ENCODE data around the gene CYFIP1. TPM values are rescaled to one million over a fixed set of nuclear protein-coding genes. Genes with fewer than 3 reads are reported as not detected.

Gene CYFIP1
- polyA plus RNA-seq, 4 donors = 89.0 to 106 (median 96.2) TPM

DNA sequence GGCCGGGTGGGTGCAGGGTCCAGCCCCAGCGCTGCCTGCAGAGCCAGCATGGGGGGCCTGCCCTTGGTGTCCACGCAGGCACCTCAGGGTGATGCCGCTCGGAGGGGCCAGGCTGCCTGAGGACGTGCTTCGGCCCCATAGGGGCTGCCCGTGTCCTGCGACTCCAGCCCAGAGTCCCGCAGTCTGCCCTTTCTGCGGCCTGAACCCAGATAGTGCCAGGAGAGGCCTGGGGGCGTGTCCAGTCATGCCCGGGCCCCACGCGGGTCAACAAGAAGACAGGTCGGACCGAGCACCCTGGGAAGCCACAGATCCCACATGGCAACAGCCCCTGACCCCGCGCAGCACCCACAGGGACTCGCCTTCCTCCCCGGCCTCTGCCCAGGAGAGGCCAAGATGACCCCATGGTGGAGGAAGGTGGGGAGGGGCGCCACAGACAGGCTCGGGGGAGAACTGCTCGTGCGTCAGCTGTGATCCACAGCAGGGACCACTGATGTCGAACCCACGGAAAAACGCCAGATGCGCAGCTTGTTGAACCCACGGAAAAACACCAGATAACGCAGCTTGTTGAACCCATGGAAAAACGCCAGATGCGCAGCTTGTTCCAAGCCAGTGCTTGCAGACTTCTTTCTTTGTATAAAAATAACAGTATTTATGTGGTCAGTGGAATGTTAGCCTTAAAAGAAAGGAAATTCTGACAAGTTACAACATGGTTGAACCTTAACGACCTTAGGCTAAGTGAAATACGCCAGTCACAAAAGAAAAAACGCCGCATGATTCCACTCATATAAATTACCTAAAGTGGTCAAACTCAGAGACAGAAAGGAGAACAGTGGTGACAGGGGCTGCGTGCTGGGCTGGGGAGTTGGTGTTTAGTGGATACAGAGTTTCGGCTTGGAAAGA, 28.5 kb downstream of the CYFIP1 start:
- DNase-seq (ENCODE audit: low read depth in 4 of 4, low spot score in 2 of 4) = no peak

DNA sequence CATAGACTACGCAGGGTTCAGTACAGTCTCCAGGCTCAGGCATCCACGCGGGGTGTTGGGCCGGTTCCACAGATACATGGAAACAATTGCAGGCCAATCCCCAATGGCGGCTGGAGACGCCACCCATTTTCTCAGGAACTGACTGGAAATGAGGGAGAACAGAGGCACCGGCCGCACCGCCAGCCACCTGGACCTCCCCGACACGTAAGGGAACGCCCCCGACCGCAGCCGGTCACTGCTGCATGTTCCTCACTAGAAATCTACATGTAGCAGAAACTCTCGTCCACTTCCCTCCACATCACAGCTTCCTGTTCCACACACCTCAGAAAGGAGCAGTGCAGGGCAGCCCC, 29.2 kb downstream of the CYFIP1 start:
- DNase-seq (ENCODE audit: low read depth in 4 of 4, low spot score in 2 of 4) = no peak

DNA sequence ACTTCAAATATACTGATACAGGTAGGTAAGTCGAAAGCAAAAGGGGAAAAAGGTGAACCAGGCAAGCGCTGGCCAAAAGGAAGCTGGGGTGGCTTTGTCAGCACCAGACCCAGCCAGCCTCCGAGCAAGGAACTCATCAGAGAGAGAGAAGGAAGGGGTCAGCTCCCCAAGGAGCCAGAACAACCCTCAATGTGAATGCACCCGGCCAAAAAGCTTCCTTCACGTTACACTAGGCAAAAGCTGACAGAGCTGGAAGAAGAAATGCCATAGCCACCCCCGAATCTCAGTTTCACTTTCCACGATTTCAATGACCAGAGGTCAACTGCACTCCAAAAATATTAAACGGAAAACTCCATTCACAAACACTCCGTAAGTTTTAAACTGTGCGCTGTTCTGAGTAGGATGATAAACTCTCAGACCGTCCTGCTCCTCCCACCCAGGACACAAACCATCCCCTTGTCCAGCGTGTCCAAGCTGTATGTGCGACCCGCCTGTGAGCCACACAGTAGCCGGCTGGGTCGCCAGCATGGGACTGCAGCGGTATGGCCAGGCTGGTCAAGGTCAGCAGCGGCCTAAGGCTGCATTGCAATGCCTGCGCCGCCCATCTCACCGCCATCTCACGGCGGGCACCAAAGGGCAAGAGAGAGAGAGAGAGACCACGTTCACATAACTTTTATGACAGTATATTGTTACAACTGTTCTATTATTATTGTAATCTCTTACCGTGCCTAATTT, 29.7 kb downstream of the CYFIP1 start:
- no peak for DNase-seq (ENCODE audit: low read depth in 4 of 4, low spot score in 2 of 4)

DNA sequence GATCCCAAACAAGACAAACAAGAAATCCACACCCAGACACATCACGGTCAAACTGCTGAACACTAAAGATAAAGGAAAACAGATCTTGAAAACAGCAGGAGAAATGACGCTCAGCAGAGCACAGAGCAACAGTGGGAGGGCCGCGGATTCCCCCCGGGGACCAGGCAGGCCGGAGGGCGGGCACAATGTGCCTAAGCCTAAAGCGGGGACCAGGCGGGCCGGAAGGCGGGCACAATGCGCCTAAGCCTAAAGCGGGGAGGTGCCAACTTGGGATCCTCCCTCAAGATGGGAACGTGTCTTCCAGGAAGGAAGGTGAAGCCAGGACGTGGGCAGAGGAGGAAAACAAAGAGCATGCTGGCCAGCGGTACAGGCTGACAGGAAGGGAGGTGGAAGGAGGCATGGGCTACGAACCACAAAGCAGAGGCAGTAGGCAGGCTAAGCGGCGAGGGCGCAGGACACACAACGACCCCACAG, 31.1 kb downstream of the CYFIP1 start:
- DNase-seq (ENCODE audit: low read depth in 4 of 4, low spot score in 2 of 4) = peak in 1 of 4 donors; percentile 28

DNA sequence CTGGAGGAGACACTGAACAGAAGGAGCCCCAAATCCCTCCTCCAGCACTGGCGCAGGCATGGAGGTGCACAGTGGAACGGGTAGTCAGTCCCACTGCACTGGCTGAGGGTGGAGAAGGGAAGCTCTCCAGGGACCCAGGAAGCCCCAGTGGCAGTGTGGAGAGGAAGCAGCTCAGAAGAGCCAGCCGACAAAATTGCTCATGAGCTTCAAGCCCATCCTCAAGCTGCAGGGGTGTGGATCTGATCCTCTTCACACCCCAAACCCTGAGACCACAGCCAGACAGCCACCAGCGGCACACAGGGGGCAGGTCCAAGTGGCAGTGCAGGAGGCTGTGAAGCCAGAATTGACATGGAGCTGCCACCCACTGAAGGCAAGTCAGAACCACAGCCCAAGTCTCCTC, 32.1 kb downstream of the CYFIP1 start:
- DNase-seq (ENCODE audit: low read depth in 4 of 4, low spot score in 2 of 4) = no peak

DNA sequence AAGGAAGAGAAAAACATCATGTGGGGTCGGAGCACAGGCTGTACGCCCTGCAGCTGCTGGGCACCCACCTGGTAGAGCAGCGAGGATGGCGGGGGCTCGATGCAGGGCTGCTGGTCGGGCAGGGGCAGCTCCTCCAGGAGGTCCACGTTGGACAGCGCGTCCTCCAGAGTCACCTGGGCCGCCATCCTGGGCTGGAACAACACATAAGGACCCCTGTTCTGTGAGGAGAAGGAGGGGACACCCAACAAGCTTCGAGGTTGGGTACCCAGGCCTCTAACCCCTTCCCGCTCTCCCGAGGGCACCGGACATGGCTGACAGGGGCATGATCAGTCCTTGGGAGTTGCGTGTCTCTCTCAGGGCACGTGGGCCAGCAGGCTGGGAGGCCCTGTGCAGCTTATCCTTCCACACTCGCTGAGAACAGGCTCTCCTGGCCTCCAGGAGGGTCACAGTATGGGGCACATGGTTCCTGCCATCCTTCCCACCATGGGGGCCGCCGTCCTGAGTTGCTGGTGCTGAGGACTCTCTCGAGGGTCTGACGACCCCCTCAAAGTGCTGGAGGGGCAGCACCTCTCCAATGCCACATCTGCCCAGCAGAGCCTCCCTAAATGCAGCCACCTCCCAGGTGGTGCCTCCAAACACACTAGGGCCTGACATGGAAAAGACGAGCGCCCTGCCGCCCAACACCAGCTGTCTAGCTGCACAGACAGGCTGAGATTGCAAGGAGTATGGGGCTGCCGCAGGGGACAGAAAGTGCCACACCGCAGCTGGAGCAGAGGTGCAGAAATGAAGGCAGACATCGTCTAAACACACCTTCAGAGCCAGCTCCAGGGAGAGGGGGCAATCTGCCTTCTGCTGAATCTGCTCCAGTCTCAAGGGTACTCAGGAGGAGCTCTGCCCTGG, 32.8 kb downstream of the CYFIP1 start:
- no peak for DNase-seq (ENCODE audit: low read depth in 4 of 4, low spot score in 2 of 4)

DNA sequence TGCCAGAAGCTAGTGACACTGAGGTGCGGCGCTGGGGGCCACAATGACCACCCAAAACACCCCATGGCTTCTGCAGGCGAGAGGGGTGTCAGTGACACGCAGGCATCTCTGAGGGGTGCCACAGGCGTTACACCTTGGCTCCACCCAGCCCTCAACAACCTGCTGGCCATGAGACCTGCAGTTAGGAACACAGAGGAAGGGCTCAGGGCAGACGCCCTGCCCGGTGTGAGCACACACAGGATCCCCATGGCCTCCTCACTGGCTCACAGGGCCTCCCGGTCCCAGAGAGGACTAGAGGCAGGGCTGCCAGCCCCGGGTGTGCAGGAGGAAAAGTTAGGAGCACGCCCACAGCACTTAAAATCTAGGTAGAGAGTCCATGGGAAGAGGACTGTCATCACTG, 35.1 kb downstream of the CYFIP1 start:
- no peak for DNase-seq (ENCODE audit: low read depth in 4 of 4, low spot score in 2 of 4)

DNA sequence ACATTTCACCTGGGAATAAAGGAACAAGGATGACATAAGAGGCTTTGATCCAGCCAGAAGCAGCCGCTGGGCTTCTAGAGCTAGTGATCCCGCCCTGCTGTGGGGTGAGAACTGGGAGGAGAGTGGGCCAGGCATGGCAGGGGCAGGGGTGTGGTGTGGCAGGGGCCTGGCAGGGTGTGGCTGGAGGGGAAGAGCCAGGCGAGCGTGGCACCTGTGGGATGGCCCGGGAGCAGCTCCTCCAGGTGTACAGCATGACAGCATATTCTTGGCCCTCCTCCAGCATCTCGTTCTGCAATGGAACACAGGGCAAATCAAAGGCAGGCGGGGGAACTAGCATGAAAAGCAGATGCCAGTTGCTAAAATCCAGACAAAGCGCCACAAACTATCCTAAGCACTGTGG, 35.5 kb downstream of the CYFIP1 start:
- DNase-seq (ENCODE audit: low read depth in 4 of 4, low spot score in 2 of 4) = no peak

DNA sequence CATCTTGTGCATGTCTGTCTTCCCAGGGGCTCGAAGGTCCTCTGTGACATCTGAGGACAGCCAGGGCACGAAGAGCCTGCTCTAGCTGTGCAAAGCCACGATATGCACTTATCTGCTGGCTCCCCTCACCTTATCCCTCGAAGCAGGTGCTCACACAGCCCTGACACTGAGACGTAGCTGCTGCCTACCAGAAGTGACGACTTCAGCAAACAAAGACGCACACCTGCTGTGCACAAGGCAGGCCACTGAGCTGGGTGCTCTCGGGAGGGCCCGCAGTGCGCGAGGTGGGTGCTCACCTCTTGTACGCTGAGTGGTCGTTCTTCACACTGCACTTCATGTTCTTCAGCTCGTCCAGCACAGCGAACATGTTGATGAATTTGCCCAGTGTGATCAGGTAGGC, 37.3 kb downstream of the CYFIP1 start:
- no peak for DNase-seq (ENCODE audit: low read depth in 4 of 4, low spot score in 2 of 4)

DNA sequence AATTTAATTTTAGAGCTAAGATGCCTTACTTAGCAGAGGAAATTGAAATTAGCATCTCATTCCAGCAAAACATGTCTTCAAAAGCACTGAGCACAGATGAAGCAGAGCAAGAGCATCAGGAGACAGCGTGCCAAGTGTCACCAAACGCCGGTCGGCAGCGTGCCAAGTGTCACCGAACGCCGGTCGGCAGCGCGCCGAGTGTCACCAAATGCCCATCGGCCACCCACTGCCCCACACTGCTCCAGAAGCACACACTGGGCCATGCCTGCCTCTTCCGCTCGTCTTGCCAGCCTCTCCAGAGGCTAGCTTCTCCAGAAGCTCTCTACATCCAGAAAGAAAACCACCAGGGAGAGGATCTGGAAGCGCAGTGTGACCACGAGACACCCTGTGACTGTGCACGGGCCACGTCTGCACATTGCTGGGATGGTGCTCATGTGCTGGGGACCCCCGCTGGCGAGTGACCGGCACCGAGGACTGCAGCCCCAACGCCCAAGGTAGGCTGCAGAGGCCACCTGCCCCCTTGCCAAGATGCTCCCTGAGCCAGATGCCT, 37.8 kb downstream of the CYFIP1 start:
- DNase-seq (ENCODE audit: low read depth in 4 of 4, low spot score in 2 of 4) = no peak

DNA sequence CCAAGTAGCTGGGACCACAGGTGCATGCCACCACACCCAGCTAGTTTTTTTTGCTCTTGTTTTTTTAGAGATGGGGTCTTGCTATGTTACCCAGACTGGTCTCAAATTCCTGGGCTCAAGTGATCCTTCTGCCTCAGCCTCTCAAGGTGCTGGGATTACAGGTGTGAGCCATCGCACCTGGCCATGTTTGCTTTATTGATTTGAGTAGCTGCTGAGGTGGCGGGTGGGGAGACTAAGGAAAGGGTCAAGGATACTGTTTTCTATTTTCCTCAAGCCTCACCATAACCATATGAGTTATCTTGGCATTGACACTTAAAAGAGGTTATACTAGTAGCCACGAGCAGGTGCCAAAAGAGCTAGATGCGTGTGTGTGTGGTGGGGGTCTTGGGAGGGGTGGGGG, 39.0 kb downstream of the CYFIP1 start:
- no peak for DNase-seq (ENCODE audit: low read depth in 4 of 4, low spot score in 2 of 4)

DNA sequence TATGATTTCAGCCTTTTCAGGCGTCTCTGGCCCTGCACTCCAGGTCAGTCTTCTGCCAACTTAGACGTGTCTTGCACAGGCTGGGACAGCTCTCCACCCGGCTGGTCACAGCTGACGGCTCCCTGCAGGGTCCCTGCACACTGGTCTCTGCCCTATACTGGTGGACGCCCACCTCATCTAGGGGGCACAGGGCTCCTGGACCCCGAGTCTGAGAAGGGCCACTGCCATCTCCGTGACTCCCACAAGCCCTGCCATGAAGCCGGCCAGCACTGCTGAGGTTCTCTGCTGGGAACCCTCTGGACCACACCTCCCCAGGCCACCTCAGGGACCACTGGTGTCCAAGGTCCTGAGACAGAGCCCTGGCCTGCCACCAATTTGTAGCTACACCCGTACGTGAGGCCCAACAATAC, 40.5 kb downstream of the CYFIP1 start:
- DNase-seq (ENCODE audit: low read depth in 4 of 4, low spot score in 2 of 4) = no peak

DNA sequence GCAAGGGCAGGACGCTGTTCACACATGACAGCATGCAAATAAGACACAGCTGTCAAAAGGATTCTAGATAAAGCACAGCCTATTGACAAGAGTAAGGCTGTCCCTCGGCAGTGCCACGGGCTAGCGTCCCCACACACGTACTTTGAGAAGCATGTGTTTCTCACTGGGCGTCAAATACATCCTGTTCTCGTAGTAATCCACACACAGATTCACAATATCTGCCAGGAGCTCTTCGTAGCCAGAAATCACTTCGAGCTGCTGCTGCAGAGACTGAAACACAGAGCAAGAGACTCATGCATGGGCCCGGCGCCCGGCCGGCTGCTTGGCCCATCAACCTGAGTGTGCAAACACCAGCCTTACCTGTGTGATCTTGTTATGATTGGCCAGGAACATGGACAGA, 41.1 kb downstream of the CYFIP1 start:
- no peak for DNase-seq (ENCODE audit: low read depth in 4 of 4, low spot score in 2 of 4)

DNA sequence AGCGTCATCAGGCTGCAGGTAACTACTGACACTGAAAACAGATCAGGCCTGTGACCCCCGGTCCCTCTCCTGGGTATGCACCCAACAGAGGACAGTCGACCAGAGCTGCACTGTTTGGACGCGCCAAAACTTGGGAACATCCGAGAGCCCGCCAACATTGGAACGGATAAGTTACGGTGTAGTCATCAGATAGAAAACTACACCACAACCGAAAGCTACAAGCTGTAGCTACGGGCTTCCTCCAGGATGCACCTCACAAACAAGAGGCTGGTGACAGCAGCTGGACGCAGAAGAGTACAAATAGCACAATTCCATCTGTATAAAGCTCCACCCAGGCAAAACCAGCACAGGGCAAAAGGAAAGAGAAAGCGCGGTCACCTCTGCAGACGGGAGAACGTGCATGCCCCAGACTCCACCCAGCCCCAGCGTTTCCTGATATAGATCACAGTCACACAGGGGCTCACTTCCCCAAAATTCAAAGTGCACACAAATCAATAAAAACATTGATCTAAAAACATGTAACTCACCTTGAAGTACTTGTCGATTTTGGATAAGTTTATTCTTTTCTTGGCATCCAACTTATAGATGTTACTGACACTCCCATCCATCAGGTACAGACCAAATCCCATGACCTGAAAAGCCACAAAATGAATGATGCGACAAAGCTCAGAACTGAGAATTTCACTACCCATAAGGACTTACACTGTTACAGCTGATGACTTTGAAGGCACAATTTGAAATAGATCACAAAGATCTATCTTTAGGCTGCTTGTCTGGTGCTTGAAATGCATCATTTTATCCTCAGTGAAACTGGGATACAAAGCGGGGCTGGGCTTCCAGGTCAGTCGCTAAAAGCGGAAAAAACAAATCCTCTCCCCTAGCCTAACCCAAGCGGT, 43.3 kb downstream of the CYFIP1 start:
- DNase-seq (ENCODE audit: low read depth in 4 of 4, low spot score in 2 of 4) = no peak

DNA sequence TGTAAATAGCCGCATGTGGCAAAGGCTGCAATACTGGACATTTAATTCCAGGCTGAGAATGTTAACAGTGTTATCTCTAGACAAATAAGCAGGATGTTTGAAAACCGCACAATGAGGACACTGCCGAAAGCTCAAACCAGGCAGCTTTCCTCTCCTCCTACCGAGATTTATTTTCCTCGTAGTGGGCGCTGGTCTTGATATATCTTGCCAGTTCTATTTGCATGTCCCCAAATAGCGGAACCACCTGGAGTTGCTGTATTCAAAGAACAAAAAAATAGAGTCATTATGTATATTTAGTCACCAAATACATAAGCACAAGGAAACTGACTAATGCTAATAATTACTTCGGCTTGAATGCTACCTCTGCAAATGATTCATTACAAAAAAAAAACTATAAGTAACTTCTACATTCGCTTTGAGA, 46.5 kb downstream of the CYFIP1 start:
- DNase-seq (ENCODE audit: low read depth in 4 of 4, low spot score in 2 of 4) = no peak

DNA sequence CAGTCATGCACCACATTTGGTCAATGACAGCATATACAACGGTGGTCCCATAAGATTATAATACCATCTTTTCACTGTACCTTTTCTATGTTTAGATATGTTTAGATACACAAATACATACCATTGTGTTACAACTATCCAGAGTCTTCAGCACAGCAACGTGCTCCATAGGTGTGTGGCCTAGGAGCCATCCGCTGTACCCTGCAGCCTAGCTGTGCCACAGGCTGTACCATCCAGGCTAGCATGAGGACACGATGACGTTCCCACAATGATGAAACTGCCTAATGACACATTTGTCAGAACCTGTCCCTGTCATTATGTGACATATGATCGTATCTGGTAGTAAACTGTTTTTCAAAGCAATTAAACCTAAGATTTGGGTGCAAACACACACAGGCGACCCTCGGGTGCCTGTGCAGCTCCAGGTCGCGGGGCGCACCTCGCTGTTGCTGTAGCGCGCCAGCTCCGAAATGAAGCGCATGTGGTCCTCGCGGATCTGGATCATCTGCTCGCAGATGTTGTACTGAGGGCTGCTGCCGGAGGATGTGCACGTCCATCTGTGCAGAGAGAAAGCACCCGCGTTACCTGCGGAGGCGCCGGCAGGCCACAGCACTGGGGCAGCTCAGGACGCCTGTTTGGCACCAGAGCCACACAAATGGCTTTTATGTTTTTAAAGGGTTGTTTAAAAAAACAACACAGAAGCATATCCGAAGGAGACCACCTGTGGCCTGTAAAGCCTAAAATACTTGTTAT, 48.2 kb downstream of the CYFIP1 start:
- no peak for DNase-seq (ENCODE audit: low read depth in 4 of 4, low spot score in 2 of 4)

DNA sequence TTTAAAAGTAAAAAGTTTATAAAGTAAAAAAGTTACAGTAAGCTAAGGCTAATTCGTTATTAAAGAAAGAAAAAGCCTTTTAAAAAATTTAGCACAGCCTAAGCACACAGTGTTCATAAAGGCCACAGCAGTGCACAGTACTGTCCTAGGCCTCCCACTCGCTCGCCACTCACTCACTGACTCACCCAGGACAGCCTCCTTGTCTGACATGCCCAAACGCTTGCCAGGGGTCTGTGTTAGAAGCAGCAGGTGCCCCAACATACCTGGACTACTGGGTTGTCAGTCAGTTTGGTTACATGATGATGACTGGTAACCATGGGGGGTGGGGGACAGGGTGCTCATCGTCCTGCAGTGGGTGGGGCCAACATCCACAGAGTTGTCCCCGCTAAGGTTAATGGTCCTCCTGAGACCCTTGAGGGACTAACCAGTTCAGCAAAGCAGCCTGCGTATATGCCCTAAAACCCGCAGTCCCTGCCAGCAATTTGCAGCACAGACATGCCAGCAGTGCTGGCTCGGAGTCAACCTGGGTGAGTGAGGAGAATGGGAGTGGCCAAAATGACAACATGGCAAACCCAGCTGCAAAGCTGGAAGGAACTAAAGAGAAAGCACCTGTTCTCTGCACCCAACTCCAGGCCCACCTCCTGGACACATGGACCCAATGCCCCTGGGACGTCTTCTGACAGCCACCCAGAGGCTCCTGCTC, 49.2 kb downstream of the CYFIP1 start:
- no peak for DNase-seq (ENCODE audit: low read depth in 4 of 4, low spot score in 2 of 4)

DNA sequence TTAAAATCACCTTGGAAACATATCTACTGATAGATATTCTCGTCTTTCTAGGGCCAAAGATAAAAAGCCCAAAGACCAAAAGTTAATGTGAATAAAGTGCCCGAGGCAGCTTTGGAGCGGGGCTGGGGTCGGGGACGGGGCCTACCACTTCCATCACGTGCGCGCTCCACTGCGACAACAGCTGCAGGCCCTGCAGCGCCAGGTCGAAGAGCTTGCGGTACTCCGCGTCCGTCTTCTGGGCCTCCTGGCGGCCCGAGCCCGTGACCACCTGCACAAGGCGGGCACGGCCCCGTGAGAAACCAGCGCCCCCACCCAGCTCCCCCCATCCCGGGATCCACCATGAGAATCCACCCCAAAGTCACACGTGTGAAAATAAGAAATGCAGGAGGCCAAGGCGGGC, 52.4 kb downstream of the CYFIP1 start:
- no peak for DNase-seq (ENCODE audit: low read depth in 4 of 4, low spot score in 2 of 4)
